ENCODE results near the gene SRP14.

The SRP14 gene

GRCh38 chr15:40067921-40068624 lies 29.1 kb upstream of the SRP14 start:
- no peak for DNase-seq (ENCODE audit: low read depth in 2 of 2)

- DNase-seq (ENCODE audit: low read depth in 2 of 2) = no peak
Observed at GRCh38 chr15:40066589-40066988, 27.6 kb upstream of the SRP14 start.

GRCh38 chr15:40065166-40065565 lies 26.2 kb upstream of the SRP14 start:
- no peak for DNase-seq (ENCODE audit: low read depth in 2 of 2)

DNA sequence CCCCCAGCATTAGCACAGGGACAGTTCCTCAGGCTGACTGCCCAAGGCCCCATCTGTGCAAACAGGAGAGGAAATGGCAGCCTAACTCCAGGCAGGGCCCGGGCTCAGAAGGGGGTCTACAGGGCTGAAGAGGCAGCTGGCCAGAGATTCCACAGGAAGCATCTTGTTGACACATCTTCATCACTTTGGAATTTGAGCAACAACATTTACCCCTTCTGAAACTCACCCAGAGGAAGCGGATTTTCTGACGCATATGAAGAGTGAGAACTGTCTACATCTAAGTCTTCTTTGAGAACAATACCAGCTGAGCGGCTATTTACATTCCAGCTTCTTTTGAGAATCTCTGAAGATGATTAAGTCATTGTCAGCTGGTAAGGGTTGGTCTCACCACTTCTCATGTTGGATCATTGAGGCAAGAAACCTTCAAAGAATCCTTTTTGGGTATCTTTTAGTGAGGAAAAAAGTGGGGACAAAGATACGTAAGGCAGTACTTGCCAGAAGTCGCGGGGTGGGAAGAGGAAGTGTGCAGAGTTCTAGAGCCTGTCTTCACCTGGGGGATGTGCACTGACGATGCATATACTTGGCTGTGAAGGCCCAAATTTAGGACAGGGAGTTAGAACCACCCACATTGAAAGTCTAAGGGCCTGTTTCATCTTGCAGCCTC lies 25.4 kb upstream of the SRP14 start:
- no peak for DNase-seq (ENCODE audit: low read depth in 2 of 2)

DNA sequence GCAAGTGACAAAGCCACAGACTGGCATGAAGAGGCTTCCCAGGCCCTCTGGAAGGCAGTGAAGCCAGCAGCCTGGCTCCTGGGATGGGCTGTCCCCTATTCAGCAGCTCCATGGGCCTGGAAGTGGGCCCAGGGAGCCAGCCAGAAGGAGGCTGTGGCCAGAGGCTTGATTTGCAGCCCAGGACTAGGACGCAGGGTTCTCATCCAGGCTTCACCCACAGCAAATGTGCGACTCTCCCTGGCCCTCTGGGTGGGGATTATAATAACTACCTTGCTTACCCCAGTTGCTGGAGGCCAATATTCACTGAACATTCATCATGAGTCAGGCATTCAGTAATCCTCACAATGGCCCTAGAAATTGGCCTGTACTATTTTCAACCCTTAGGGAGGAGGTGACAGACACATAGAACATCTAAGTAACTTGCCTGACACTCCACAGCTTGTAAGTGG lies 24.6 kb upstream of the SRP14 start:
- DNase-seq (ENCODE audit: low read depth in 2 of 2) = no peak

DNA sequence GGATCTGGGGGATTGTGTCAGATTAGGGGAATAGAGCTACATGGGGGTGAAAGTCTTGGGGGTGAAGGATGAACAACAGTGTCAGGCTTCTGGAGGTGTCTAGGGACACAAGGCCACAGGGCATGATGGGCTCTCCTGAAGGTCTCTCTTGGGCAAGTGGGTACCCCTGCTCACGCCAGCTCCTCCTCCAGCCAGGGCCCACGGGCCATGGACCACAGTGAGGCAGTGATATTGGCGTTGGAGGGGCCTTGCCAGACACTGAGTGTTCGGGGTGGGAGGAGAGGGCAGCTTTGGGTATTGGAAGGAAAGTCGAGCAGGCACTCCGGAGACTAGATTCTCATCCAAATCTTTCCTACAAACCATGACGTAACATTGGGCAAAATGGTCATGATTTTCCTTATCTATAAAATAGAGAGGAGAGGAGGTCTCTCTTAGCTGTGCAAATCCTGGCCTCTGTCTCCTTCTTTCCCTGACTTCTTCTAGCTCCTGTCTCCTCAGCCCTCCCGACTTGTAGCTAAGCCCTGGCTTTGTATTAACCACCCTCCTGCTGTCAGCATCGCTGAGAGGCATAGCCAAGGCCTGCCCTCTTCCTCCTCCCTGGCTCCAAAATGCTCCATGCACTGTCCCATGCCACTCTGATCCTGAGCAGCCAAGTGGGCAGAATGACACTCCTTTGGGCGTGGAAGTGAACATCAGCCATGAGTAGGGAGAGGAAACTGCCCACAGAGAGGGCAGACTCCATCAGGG lies 24.0 kb upstream of the SRP14 start:
- DNase-seq (ENCODE audit: low read depth in 2 of 2) = no peak

- DNase-seq (ENCODE audit: low read depth in 2 of 2) = no peak
Observed at GRCh38 chr15:40061212-40061901, 22.4 kb upstream of the SRP14 start.

DNA sequence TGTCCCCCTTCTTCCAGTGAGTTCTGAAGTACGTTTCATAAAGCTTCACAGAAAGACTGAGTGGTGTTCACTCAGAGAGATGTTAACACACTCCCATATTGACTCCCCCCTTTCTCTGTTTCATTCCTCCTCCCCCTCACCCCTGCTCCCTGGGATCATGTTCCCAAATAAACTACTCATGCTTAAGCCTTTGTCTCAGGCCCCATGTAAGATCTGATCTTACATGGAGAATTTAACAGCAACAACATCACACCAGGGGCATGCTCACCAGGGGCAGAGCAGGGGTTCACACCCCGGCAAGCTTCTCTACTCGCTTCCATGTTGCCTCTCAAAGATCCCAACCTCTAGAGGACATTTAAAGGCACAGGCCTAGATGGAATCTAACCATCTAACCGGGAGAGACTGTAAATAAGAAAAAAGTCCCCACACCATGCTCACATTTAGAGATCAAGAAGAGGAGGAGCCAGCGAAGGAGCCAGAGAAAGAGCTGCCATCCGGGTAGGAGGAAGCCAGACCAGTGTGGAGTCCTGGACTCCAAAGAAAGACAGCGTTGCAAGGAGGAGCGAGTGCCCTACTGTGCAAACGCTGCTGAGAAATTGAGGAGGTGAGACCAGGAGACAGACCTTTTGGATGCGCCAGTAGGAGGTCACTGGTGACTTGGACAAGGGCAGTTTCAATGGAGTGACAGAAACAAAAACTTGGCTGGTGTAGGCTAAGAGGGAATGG lies 21.4 kb upstream of the SRP14 start:
- DNase-seq (ENCODE audit: low read depth in 2 of 2) = no peak

DNA sequence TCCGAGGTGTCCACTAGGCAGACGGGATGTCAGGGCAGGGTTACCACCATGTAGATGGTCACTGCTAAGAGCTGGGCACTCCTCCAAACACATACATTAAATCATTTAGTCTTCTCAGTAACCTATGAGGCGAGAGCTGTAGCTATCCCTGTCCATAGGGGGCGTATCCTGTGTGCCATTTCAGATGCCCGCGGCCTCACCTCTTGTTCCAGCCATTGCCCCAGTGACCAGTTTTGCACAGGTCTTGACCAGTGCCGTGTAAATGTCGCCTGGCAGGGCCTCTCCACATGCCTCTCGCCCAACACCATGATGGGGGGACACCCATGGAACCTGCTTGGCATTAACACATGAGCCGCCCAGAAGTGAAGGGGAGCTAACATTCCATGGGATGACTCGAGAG lies 20.8 kb upstream of the SRP14 start:
- no peak for DNase-seq (ENCODE audit: low read depth in 2 of 2)

- no peak for DNase-seq (ENCODE audit: low read depth in 2 of 2)
Observed at GRCh38 chr15:40058476-40059140, 19.6 kb upstream of the SRP14 start.

- DNase-seq (ENCODE audit: low read depth in 2 of 2) = no peak
Observed at GRCh38 chr15:40055576-40056293, 16.8 kb upstream of the SRP14 start.

- no peak for DNase-seq (ENCODE audit: low read depth in 2 of 2)
Observed at GRCh38 chr15:40054855-40055575, 16.0 kb upstream of the SRP14 start.

GRCh38 chr15:40054605-40054854 lies 15.5 kb upstream of the SRP14 start:
- no peak for DNase-seq (ENCODE audit: low read depth in 2 of 2)

DNA sequence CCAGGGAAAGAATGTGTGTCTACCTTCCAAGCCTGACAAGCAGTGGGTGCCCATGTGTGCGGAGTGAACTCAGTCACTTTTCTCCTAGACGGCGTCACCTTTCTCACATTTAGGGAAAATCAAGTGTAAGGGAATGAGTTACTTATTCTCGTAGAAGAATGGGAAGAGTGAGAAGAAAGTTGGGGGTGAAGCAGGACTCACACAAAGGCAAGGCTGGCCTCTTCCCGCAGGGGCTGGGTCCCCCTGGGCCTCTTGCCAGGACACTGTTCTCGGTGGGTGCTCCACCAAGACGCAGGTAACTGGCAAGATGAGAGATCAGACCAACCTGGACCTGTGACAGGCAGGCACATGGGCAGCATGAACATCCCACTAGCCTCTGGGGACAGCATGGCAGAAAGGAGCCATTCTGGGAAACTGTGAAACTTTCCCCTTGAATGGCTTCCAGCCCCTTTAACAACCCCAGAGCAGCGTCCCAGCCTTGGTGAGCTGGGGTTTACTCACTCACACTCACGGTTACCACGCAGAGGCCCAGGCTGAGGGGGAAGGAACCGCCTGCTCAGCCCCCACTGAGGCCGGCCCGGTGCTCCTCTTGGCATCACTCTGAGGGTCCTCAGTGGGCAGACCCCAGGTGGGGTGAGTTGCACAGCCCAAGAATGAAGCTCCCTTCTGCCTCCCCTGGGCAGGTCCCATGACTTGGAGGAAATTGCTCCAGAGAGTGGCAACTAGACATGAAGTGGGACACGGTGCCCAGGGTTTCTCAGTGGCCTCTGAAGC lies 15.0 kb upstream of the SRP14 start:
- DNase-seq (ENCODE audit: low read depth in 2 of 2) = no peak

DNA sequence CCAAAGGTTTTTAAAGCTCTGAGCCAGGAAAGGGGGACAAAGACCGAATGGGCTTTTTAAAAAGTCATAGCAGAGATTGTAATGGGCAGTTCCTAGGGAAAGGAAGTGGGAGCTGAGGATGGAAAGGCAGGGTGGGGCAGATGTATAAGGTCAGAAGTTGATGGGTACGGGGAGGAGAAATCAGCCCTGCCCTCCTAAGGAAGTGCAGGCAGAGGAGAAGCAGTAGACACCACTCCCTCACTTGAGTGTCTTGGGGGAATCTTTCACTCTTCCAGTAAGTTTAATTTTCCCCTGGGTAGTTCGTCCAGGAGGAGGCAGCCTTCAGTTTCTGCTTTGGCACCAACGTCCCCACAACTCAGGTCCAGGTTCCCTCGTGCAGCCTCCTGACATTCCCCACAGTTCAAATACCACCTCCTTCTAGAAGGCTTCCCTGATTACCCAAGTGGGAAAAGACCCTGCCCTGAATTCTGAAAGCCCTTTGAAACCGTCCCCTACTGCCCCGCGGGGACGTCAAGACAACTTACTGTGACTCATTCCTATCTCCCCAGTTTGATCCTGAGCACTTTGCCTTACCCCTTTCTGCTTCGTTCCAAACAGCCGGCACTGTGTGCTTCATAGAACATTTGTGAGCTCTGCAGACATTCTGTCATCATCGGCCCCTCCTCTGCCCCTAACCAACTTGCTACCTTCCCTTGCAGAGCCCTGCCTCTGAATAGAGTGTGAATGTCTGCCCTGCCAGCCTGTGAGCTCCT lies 14.3 kb upstream of the SRP14 start:
- no peak for DNase-seq (ENCODE audit: low read depth in 2 of 2)

GRCh38 chr15:40052604-40053003 lies 13.6 kb upstream of the SRP14 start:
- DNase-seq (ENCODE audit: low read depth in 2 of 2) = no peak

DNA sequence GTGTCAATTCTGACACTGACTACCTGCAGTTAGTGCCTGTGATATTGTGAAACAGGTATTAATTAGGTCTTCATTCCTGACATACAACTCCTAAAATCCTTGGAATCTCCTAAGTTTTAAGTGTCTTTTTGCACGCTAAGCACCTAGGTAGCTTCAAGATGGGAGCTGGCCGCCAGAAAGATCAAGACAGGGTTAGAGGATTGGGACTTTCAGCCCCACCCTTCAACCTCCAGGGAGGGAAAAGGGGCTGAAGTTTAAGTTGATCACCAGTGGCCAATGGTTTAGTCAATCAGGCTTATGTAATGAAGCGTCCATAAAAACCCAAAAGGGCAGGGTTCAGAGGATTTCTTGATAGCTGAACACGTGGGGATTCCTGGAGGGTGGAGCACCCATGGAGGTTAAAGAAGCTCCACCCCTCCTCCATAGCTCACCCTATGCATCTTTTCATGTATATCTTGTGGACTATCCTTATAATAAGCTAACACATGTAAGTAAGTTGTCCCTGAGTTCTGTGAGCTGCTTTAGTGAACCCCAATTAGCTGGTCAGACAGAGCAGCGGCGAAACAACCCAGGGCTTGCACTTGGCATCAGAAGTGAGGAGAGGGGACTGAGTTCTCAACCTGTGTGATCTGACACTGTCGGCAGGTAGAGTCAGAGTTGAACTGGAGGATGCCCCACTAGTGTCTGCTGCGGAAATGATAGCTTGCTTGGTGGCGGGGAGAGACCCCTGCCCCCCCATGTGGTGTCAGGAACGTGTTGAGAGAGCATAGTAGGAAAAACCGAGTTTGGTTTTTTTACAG lies 12.8 kb upstream of the SRP14 start:
- no peak for DNase-seq (ENCODE audit: low read depth in 2 of 2)
